Ovary (tissue), 3 donors: ENCODE measurements around the gene TPST2.

Experiments used
- EP300 ChIP-seq: sonication (generic); formaldehyde crosslinking; IDR thresholded peaks from one replicate; pipeline ENCODE4 v1.6.1; 2017; ENCODE audit warnings: antibody characterized with exemption
- POLR2A ChIP-seq: fragments of 450-650 bp; IDR thresholded peaks from one replicate; pipeline ENCODE4 v1.6.1; 2017; ENCODE audit warnings: antibody characterized with exemption, mild to moderate bottlenecking, moderate library complexity
- TF ChIP-seq, protein P1 (sequence below), 3 donors: fragments of 450-650 bp in 2 of 3; fragments of 200-600 bp in 1 of 3; IDR thresholded peaks; one replicate each; pipeline versions ENCODE4 v1.5.1 to v1.8.0; 2016 to 2022; ENCODE audit warnings: antibody characterized with exemption in 3 of 3, mild to moderate bottlenecking in 1 of 3
- donor health status: DM: no; HTN: no; CAD: no.

DNA sequence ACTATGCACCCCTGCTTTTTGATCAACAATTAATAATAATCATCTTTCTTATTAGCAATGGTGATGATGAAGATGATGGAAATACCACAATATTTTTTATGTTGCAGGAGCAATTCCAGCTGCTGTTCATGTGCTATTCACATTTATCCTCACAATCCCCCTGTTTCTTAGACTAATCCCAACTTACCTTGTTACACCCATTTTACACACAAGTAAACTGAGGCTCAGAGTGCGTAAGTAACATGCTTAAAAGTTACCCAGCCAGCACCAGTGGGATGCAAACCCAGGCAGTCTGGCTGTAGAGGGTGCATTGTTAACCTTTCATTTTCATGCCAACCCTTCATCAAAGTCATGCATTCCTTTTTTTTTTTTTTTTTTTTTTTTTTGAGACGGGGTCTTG lies 30.3 kb upstream of the TPST2 start:
- TF ChIP-seq, protein P1, sequence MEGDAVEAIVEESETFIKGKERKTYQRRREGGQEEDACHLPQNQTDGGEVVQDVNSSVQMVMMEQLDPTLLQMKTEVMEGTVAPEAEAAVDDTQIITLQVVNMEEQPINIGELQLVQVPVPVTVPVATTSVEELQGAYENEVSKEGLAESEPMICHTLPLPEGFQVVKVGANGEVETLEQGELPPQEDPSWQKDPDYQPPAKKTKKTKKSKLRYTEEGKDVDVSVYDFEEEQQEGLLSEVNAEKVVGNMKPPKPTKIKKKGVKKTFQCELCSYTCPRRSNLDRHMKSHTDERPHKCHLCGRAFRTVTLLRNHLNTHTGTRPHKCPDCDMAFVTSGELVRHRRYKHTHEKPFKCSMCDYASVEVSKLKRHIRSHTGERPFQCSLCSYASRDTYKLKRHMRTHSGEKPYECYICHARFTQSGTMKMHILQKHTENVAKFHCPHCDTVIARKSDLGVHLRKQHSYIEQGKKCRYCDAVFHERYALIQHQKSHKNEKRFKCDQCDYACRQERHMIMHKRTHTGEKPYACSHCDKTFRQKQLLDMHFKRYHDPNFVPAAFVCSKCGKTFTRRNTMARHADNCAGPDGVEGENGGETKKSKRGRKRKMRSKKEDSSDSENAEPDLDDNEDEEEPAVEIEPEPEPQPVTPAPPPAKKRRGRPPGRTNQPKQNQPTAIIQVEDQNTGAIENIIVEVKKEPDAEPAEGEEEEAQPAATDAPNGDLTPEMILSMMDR (IDR thresholded peaks at IDR 0.05): no peak
- TF ChIP-seq EP300 (no peak), POLR2A (no peak)
